MM.1S (cell line): ENCODE results near the gene OLFML1.

ENCODE experiments used
- DNase-seq: peaks from one replicate; pipeline ENCODE4 v3.0.0-alpha.2; 2015
- H2AFZ ChIP-seq: fragments of 300-600 bp; sonication (generic); 2 replicates; pipeline ENCODE4 v1.6.0; 2016; ENCODE audit warnings: antibody characterized with exemption, low read length
- H3F3A ChIP-seq: fragments of 300-600 bp; sonication (generic); 2 replicates; pipeline ENCODE4 v1.6.1; 2016; ENCODE audit warnings: mild to moderate bottlenecking, antibody characterized with exemption, low read length, moderate library complexity, mixed read lengths; ENCODE audit not compliant: insufficient read depth
- H3K27ac ChIP-seq: fragments of 300-600 bp; sonication (generic); 2 replicates; pipeline ENCODE4 v1.5.1; 2016; ENCODE audit warnings: mild to moderate bottlenecking, low read length
- H3K27me3 ChIP-seq: fragments of 300-600 bp; sonication (generic); replicated peaks from 2 replicates; pipeline ENCODE4 v1.6.0; 2016; ENCODE audit warnings: low read length; ENCODE audit not compliant: insufficient read depth
- H3K36me3 ChIP-seq: fragments of 300-600 bp; sonication (generic); replicated peaks from 2 replicates; pipeline ENCODE4 v1.6.1; 2016; ENCODE audit warnings: mild to moderate bottlenecking, low read length, mixed read lengths; ENCODE audit not compliant: insufficient read depth
- H3K4me1 ChIP-seq: fragments of 300-600 bp; sonication (generic); 2 replicates; pipeline ENCODE4 v1.6.1; 2016; ENCODE audit warnings: low read length, mixed read lengths
- H3K4me2 ChIP-seq: fragments of 300-600 bp; sonication (generic); 2 replicates; pipeline ENCODE4 v1.6.0; 2016; ENCODE audit warnings: low read depth, low read length
- H3K4me3 ChIP-seq: fragments of 300-600 bp; sonication (generic); 2 replicates; pipeline ENCODE4 v1.5.1; 2016; ENCODE audit warnings: low read length, mixed read lengths
- H3K79me2 ChIP-seq: fragments of 300-600 bp; sonication (generic); 2 replicates; pipeline ENCODE4 v1.6.1; 2016; ENCODE audit warnings: mixed run types, low read length, mixed read lengths
- H3K9ac ChIP-seq: fragments of 300-600 bp; sonication (generic); 2 replicates; pipeline ENCODE4 v1.6.1; 2016; ENCODE audit warnings: low read length, mixed read lengths
- H3K9me2 ChIP-seq: fragments of 300-600 bp; sonication (generic); replicated peaks from 2 replicates; pipeline ENCODE4 v1.6.1; 2016; ENCODE audit warnings: mild to moderate bottlenecking, low read length, mixed read lengths; ENCODE audit not compliant: insufficient read depth
- H3K9me3 ChIP-seq: fragments of 300-600 bp; sonication (generic); replicated peaks from 2 replicates; pipeline ENCODE4 v1.6.1; 2016; ENCODE audit warnings: mild to moderate bottlenecking, low read length, mixed read lengths; ENCODE audit not compliant: insufficient read depth
- H4K20me1 ChIP-seq: fragments of 300-600 bp; sonication (generic); 2 replicates; pipeline ENCODE4 v1.6.1; 2016; ENCODE audit warnings: mild to moderate bottlenecking, low read length, moderate library complexity, mixed read lengths; ENCODE audit not compliant: insufficient read depth
- CTCF ChIP-seq: fragments of 300-600 bp; sonication (generic); IDR thresholded peaks from 2 replicates; pipeline ENCODE4 v1.5.1; 2016; ENCODE audit warnings: antibody characterized with exemption, low read length, mixed read lengths
- EZH2 ChIP-seq: fragments of 300-600 bp; sonication (generic); optimal IDR thresholded peaks from 2 replicates; pipeline ENCODE3; 2017; ENCODE audit warnings: low read depth, mild to moderate bottlenecking, antibody characterized with exemption, low read length, mixed read lengths
- EZH2phosphoT487 ChIP-seq: fragments of 300-600 bp; sonication (generic); IDR thresholded peaks from 2 replicates; pipeline ENCODE4 v1.6.1; 2018; ENCODE audit warnings: antibody characterized with exemption, low read length

OLFML1 gene

GRCh38 chr11:7444091-7444981 lies 41.0 kb upstream of the OLFML1 start:
- Histone ChIP-seq H3K9me3 (no peaks in the 10 kb centered on the region), H3K27me3 (no peaks in the 10 kb centered on the region), H3K4me2 (no peak overlapping the region), H3K9me2 (no peaks in the 10 kb centered on the region), H3K4me3 (no peak overlapping the region), H3K4me1 (no peaks in the 10 kb centered on the region), H3F3A (no peaks in the 10 kb centered on the region), H3K27ac (no peak overlapping the region), H2AFZ (no peak overlapping the region), H3K9ac (no peak overlapping the region), H4K20me1 (no peaks in the 10 kb centered on the region), H3K79me2 (no peaks in the 10 kb centered on the region), H3K36me3 (no peaks in the 10 kb centered on the region)
- no peak for DNase-seq
- TF ChIP-seq EZH2phosphoT487 (no peak), CTCF (no peak), EZH2 (no peak)

- Histone ChIP-seq H3K4me2 (no peak overlapping the region), H3K4me1 (no peaks in the 10 kb centered on the region), H2AFZ (no peak overlapping the region), H3K9ac (no peak overlapping the region), H3K9me2 (no peaks in the 10 kb centered on the region), H4K20me1 (no peaks in the 10 kb centered on the region), H3K27me3 (no peaks in the 10 kb centered on the region), H3K79me2 (no peaks in the 10 kb centered on the region), H3K36me3 (no peaks in the 10 kb centered on the region), H3F3A (no peaks in the 10 kb centered on the region), H3K27ac (no peak overlapping the region), H3K9me3 (no peaks in the 10 kb centered on the region), H3K4me3 (no peak overlapping the region)
- DNase-seq: no peak
- TF ChIP-seq EZH2phosphoT487: no peak
- TF ChIP-seq EZH2: no peak
- no peak for TF ChIP-seq CTCF
Observed at GRCh38 chr11:7445564-7445963, 39.7 kb upstream of the OLFML1 start.

DNA sequence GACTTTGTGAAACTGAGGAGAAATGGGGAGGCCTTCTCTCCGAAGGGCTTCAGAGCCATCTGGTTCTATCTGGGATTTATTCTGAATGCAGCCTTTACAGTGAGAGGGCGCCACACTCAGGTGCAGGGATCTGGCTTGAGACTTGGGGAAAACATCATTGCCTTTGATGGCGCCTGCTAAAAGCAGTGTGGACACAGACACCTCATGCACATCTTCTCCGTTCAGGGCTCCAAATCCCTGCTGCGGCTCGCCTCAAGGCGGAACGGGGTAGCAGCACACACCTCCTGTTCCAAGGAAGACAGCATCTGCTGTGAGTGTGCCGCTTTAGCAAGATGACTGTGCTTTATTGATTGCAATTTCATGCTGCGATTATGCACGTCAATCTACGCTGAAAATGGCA lies 37.1 kb upstream of the OLFML1 start:
- Histone ChIP-seq H3K4me3 (no peak overlapping the region), H2AFZ (no peak overlapping the region), H3K36me3 (no peaks in the 10 kb centered on the region), H3K9ac (no peak overlapping the region), H3K27ac (no peak overlapping the region), H4K20me1 (no peaks in the 10 kb centered on the region), H3K9me2 (no peaks in the 10 kb centered on the region), H3K4me2 (no peak overlapping the region), H3K4me1 (no peaks in the 10 kb centered on the region), H3K9me3 (no peaks in the 10 kb centered on the region), H3K27me3 (no peaks in the 10 kb centered on the region), H3K79me2 (no peaks in the 10 kb centered on the region), H3F3A (no peaks in the 10 kb centered on the region)
- TF ChIP-seq CTCF: no peak
- no peak for TF ChIP-seq EZH2phosphoT487
- no peak for TF ChIP-seq EZH2
- no peak for DNase-seq
